HG02870 (cell line): Measurements from ENCODE around the gene TLR10.
A peak's percentile ranks its signal among the peaks of the same experiment; 100 is the strongest.
"Not testable (repeated sequence)": the region's sequence is repeated elsewhere in the genome, so short reads cannot be mapped to it uniquely, and the experiment has no call there.

ENCODE experiments used
- ATAC-seq: cut with Tn5 transposase; IDR thresholded peaks from one replicate; pipeline ENCODE4 v1.9.1; 2021; ENCODE audit warnings: mild to moderate bottlenecking, moderate library complexity; ENCODE audit not compliant: unreplicated experiment

Gene TLR10

DNA sequence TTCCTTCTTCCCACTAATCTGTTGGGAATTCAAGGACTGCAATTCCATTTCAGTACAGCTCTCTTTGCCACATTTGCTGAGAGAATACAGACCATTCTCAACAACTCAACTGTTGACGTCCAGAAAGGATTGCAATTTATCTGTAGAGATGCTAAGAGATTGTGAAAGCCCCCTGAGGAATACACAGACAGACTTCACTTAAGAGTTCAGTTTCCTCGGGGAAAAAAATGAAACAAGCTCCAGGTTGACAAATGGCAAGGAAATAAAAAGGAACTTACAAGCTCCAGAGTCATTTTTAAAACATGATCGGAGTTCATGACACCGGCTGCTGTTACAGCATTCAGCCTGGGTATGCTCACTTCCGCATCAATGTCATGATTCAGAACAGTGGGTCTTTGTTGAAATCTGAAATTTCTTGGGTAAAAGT is 13.8 kb downstream of the TLR10 start:
- no peak for ATAC-seq

DNA sequence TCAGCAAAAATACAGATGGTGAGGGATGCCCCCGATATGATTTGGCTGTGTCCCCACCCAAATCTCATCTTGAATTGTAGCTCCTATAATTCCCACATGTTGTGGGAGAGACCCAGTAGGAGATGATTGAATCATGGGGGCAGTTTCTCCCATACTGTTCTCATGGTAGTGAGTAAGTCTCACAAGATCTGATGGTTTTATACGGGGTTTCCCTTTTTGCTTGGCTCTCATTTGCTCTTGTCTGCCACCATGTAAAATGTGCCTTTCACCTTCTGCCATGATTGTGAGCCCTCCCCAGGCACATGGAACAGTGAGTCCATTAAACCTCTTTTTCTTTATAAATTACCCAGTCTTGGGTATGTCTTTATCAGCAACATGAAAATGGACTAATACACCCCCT is 15.8 kb downstream of the TLR10 start:
- not testable (repeated sequence) for ATAC-seq

DNA sequence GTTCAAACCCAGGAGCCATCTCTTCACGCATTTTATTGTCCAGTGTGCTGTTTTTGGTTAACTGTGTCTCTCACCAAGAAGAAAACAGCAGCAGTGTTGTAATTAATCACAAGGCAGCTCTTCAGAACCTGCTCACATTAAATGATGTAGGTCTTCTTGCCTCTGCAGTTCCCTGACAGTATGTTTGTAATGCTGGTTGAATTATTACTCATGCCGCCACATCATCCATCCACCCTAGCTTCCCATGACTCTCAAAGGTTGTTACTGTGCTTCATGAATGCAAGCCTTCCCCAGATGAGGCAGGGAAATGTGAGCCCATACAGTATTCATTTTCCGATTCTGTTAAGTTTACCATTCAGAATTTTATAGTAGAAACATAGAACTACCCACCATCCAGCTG is 17.4 kb downstream of the TLR10 start:
- ATAC-seq: no peak

DNA sequence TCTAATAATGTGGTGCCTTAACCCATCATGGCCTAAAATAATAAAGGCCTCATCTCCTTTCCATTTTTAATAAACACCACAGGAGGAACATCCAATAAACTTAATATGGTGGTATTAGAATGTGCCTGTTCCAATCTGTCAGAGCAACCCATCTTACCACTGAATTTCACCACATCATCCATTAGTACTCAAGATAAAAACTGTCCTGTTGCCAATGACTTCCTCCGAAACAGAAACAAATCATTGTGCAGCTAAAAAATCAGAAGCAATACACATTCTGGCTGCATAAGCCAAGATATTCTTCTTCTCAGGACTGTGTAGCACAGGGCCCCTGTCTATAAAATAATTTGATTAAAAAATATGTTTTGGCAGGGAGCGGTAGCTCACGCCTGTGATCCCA is 18.5 kb downstream of the TLR10 start:
- ATAC-seq: no peak

DNA sequence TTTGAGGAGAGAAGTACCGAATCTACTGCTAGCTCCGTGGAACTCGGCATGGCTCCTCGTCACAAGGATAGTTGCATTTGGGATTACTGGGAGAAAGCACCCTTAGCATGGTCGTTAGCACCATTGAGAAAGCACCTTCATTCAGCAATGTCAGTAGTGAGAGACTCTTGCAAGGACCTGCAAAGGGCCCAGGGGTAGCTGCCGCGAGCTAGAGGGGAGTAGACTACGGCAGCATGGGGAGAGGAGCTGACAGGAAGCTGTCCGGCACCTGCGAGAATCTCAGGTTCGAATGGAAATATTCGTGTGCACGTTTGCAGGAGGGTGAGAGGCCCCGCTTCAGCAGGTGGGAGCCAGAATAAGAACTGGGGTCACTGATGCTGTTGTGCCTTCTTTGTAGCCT is 20.2 kb downstream of the TLR10 start:
- ATAC-seq: peak; percentile 33

DNA sequence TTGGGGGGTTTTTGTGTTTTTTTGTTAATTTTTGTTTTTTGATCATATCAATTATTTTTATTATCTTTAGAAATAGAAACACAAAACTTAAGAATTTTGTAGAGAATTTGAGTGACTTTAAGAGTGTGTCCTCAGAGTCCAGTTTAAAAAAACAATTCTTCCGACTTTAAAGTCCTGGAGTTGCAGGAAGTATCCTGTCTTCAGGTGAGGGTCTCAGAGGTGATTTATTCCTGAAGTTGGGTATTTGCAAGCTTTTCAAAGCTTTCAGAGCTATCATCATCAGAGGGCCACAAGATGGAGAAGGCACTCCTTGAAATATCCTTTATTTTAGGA is 23.0 kb downstream of the TLR10 start:
- ATAC-seq: no peak

DNA sequence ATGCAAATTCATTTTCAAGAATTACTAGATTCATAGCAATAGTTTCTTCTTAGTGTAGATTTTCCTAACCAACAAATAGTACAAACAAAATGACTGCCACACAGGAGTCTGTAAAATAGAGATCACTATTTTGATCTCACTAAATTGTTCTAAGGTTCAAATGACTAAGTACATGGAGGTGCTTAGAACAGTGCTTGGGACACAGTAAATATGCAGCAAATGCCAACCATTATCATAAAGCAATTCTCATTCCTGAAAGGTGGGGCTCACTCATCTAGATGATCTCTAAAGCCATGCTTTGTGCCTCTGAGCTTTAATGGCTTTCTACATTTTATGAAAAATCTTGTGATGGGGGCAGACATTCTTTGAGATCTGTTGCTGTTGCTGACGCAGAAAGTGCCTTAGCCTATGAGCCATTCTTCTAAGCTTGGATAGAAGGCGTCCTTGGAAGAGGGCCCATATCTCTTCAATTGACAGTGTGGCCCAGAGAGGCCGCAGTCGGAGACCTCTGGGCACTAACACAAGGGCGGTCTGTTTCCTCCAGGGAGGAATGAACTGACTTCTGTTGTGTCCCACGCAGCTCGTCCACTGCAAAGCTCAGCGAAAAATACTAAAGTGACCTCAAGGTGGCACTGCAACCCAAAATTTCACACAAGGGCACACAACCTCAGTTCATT is 23.5 kb downstream of the TLR10 start:
- no peak for ATAC-seq

DNA sequence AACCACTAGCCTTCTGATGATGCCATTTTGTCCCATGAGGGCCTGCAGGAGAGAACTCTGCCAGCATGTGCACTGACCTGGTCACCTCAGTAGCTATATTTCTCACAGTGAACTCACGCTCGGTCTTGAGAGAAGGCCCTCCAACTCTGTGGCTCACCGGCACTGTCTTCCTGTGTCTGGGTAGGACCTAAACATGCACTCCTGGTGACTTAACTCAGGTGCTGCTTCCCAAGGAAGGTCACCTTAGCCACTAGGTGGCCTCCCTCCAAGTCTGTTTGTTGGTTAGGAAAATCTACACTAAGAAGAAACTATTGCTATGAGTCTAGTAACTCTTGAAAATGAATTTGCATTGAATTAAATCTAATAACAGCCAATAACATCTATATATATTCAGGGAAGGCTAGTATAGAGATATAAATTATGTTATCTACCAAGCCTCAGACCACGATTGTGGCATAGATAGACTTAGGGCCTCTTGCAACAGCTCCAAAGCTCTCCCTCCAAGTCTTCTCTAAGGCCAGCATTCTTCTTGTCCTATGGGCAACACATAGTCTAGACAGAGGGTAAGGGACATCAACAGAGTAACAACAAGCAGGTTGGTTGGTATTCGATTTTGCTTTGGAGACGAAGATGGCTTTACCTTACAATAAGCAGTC is 24.7 kb downstream of the TLR10 start:
- no peak for ATAC-seq

DNA sequence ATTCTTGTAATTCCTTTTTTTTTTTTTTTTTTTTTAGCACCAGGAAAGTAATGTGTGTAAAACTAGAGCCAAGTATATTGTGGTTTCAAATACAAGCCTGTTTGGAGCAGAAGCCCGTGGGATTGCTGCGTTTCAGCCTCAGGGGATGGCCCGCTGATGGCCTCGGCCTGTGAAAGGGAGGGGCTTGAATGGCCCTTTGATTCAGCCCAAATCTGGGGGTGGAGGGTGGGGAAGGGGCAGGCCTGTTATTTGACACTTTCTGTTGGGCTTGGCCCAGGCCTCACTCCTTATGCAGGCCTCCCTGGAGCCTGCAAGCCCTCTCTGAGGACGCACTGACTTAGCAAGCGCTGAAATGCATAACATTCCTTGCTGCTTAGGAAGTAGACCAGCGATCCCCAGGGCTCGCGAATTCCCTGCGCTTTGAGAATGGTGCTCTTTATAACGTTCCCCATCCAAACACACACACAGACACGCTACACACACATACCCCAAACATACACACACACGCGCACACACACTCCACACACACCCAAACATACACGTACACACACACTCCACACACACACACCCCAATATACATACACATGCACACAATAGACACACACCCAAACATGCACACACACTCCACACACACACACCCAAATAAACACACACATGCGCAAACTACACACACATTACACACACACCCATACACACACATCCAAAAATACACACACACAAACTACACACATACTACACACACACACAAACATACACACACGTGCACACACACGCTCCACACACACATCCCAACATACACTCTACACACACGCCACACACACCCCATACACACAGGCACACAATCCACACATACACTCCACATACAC is 29.6 kb downstream of the TLR10 start:
- no peak for ATAC-seq

DNA sequence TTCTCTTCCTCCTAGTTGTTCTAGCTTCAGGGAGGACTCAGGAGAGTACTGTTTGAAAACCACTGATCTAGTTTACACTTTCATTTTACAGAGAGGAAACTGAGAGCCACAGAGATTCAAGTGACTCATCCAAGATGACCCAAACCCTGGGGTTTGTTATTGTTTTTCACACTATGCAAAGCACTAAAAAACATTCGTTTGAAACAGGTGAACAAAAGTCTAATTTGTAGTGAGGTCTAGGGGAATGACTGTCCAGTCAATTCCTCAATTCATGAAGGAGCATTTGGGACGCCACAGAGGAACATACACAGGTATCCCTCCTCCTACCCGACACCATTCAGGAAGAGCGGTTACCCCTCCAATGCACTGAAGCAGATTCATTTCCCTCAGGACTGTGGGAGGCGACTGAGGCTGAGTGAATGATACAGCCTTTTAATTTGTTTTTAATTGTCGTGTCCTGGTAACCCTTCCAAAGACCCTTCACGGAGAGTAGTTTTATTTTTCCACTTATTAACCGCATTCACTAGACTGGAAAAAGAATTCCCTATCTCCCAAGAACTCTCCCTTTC is 30.3 kb downstream of the TLR10 start:
- peak; percentile 91 for ATAC-seq

DNA sequence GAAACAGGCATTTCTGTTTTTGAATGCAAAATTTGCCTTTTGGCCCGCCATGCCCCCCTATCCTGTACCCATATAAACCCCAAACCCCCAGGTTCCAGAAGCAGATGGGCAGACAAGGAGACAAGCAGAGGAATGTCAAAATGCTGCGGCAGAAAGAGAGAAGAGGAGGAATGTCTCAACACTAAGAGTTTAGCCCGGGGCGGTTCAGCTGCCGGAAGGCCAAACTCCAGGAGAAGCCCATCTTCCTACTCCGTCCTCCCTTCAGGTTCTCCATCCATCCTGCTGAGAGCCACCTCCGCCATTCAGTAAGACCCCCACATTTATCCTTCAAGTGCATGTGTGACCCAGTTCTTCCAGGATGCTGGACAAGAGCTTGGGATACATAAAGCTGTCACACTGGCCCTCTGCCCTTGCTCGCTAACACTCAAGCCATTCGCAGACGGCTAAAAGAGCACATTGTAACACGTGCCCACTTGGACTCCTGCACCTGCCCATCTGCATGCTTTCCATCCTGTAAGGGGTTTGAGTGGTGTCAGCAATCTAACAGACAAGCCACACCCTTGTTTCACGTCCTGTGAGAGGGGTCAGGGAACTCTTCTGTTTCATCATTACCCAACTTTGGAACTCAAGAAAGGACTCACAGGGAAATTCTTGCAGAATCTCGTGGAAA is 31.3 kb downstream of the TLR10 start:
- no peak for ATAC-seq

DNA sequence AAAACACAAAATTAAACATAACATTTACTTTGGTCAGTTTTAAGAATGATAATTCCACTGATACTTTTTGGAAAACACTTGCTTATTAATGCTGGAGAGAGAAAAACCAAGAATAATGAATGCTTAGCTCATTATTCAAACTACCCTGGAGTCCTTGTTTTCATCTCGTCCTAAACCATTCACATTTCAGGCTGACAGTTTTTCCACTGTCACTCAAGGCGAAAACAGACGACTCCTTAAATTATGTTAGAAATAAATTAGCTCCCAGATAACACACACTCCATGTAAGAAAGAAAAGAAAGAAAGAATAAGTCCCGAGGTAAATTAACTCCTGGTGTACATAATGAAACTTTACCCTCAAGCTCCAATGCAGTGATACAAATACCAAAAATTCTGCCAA is 33.5 kb downstream of the TLR10 start:
- ATAC-seq: no peak

DNA sequence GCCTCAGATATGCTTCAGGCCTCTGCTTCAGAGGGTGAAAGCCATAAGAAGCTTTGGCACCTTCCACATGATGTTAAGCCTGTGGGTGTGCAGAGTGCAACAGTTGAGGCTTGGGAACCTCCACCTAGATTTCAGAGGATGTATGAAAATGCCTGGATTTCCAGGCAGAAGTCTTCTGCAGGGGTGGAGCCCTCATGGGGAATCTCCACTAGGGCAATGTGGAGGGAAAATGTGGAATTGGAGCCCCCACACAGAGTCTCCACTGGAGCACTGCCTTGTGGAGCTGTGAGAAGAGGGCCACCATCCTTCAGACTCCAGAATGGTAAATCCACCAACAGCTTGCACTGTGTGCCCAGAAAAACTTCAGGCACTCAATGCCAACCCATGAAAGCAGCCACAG is 35.2 kb downstream of the TLR10 start:
- ATAC-seq: no peak

DNA sequence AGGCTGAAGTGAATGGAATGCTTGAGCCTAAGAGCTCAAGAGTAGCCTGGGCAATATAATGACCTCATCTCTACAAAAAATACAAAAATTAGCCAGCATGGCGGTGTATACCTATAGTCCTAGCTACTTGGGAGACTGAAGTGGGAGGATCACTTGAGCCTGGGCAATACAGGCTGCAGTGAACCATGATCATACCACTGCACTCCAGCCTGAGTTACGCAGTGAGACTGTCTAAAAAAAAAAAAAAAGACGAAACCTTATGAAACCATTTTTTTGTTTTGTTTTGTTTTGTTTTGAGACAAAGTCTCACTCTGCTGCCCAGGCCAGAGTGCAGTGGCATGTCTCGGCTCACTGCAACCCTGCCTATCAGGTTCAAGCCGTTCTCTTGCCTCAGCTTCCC is 36.9 kb downstream of the TLR10 start:
- ATAC-seq: no peak

DNA sequence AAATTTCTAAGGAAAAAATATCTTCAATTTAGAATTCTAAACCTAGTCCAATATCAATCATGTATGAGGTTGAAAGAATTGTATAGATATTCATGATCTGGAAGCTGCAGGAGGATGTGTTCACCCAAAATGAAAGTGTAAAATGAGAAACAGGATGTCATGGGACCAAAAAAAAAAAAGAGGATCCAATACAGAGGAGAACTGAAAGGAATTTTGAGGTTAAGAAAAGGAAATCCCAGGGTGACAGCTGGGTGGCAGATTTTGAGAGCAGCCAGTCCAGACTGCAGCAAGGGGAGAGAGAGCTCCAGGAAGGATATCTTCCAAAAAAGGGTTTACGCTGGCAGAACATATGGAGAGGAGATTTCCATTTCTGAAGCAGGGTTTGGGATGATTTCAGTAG is 38.9 kb downstream of the TLR10 start:
- ATAC-seq: no peak

DNA sequence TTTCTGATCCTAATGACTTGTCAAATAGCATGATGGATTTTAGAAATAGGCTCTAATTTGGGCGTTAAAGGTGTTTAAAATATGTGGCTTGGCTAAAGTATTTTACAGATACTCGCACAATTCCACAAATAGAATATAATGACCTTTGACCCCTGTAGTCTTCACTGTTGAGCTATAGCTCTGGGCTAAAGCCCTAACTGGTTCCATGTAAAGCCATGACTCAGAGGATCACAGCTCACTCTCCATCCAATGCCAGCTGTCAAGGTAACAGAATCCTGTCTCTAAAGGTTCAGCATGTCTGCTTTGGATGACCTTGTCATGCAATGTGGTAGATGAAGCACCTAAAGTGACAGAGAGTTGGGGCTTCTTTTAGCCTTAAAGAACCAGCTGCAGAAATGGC is 42.5 kb downstream of the TLR10 start:
- no peak for ATAC-seq

DNA sequence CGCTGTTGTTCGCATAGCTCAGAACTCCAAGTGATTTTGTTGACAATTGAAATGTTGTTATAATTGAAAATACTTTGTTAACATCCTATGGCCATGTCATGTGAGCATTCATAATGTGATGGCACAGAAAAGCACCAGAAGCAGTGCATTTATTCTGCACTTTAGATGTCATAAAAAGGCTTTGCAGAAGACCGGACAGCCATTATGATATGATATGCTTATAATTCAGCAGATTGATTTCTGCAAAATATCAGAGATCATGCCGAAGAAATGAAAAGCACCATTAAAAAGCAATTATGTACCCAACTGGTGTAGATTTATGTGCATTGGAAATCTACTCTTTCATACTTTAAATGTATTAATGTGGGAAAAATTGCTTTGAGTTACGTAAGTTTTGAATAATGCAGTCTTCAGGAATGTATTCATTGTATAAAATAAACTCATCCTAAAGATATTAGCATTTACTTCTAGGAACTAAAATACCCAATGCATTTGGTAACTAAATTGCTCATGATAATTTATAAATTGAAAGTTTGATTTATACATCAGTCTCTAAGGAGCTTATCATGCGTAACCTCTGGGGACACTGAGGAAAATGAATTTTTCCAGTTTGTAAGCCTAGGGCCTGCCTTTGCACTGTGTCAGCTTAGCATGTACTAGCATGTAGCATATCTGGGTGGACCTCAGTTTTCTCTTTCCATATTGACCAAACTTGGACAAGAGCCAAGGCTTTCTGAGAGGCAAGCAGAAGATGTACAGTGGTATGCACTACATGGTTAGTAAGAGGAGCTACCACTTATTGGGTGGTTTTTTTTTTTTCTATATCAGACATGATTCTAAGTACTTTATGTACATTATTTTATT is 43.6 kb downstream of the TLR10 start:
- ATAC-seq: no peak

DNA sequence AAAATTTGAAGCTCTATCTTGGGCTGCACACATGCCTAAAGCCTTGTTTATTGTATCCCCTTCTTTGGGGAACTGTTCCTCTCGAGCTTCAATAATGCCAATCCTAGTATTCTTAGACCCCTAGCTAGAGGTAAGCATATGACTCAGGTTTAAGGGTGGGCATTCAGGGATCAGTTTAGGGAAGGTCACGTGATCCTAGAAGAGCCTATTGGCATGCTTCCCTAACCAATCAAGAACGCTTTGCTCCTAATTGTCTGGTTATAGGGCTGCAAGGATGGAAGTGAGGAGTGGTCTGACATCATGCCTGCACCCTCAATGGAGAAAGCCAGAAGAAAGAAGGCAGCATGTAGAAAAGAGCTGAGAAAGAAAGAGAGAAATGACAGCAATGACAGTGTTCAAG is 46.9 kb downstream of the TLR10 start:
- ATAC-seq: no peak

DNA sequence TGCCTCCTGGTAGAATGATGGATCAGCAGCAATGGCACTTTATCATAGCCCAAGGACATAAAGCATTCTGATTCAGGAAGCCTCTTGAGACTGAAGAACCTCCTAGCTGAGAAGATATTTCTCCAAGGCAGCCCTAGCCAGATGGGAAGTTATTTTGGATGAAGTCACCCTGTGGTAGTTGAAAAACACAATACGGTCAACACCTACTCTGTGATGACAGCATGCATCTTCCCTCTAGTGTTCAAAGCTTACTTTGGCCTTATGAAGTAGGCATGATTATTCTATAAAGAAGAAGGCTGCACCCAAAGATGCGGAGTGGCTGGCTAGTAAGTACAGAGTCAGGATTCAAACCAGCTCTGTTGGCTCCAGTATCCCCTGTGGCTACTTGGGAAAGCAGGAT is 47.9 kb downstream of the TLR10 start:
- ATAC-seq: no peak

DNA sequence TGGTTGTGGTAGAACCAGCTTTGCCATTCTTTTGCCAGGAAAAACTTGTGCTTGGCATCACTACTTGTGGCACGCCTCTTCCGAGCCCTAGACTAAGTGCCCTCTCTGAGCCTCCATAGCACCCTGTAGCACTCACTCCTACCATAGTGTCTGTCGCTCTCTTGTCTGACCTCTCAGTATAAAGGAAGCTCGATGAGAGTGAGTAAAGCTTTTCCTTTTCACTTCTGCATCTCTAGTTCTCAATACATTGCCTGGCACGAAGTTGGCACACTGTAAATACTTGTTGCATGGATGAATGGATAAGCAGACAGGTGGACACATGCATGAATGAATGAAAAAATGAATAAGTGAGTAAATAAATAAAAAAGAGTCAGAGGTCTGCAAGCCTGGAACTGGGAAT is 48.3 kb downstream of the TLR10 start:
- no peak for ATAC-seq
